HK-2 (cell line): ENCODE data around the gene TYSND1.
"Not testable (repeated sequence)": the region's sequence is repeated elsewhere in the genome, so short reads cannot be mapped to it uniquely, and the experiment has no call there.

Experiments used
- DNase-seq: peaks from one replicate; pipeline ENCODE4 v3.0.0-alpha.2; 2018; ENCODE audit not compliant: unreplicated experiment

Gene TYSND1

GRCh38 chr10:70146489-70147258, at the start of gene TYSND1:
TYSND1 (minus strand) TSS chr10:70146700; CDS start chr10:70146586, 114 bp downstream.
- DNase-seq = peak; percentile 99

- no peak for DNase-seq
Measured at GRCh38 chr10:70193391-70193844, 46.9 kb upstream of the TYSND1 start.

GRCh38 chr10:70192326-70192968, 45.9 kb upstream of the TYSND1 start:
- DNase-seq = no peak

- DNase-seq = no peak
Measured at GRCh38 chr10:70191972-70192305, 45.4 kb upstream of the TYSND1 start.

GRCh38 chr10:70191161-70191971, 44.9 kb upstream of the TYSND1 start:
- DNase-seq = no peak

- DNase-seq = no peak
Measured at GRCh38 chr10:70190581-70190980, 44.1 kb upstream of the TYSND1 start.

GRCh38 chr10:70190102-70190501, 43.6 kb upstream of the TYSND1 start:
- DNase-seq = no peak

GRCh38 chr10:70188768-70189167, 42.3 kb upstream of the TYSND1 start:
- no peak for DNase-seq

- no peak for DNase-seq
Measured at GRCh38 chr10:70186571-70186970, 40.1 kb upstream of the TYSND1 start.

- no peak for DNase-seq
Measured at GRCh38 chr10:70186090-70186489, 39.6 kb upstream of the TYSND1 start.

- no peak for DNase-seq
Measured at GRCh38 chr10:70183304-70183703, 36.8 kb upstream of the TYSND1 start.

- DNase-seq = not testable (repeated sequence)
Measured at GRCh38 chr10:70179209-70179608, 32.7 kb upstream of the TYSND1 start.

GRCh38 chr10:70178139-70178725, 31.7 kb upstream of the TYSND1 start:
- no peak for DNase-seq

GRCh38 chr10:70176441-70176840, 29.9 kb upstream of the TYSND1 start:
- no peak for DNase-seq

- no peak for DNase-seq
Measured at GRCh38 chr10:70175516-70175915, 29.0 kb upstream of the TYSND1 start.

GRCh38 chr10:70174058-70174741, 27.7 kb upstream of the TYSND1 start:
- DNase-seq = no peak

- DNase-seq = no peak
Measured at GRCh38 chr10:70169649-70170364, 23.3 kb upstream of the TYSND1 start.

GRCh38 chr10:70169011-70169410, 22.5 kb upstream of the TYSND1 start:
- DNase-seq = no peak

GRCh38 chr10:70167246-70167645, 20.7 kb upstream of the TYSND1 start:
- no peak for DNase-seq

- no peak for DNase-seq
Measured at GRCh38 chr10:70166394-70166793, 19.9 kb upstream of the TYSND1 start.

GRCh38 chr10:70164163-70164562, 17.7 kb upstream of the TYSND1 start:
- no peak for DNase-seq
